Retinal pigment epithelial cell (primary cell): Measurements from ENCODE around the gene DAPK2.

Source experiments
- DNase-seq: peaks from one replicate; pipeline ENCODE4 v3.0.0-alpha.2; 2010; ENCODE audit warnings: low read depth
- H3K4me3 ChIP-seq: 2 replicates; pipeline ENCODE4 v1.5.1; 2011; ENCODE audit warnings: mild to moderate bottlenecking, low read length, control low read depth, moderate library complexity
- TF ChIP-seq, protein P1 (sequence below): conservative IDR thresholded peaks from 2 replicates; pipeline ENCODE4 v1.5.1; 2011; ENCODE audit warnings: low read depth, low read length, control low read depth, inconsistent platforms

DAPK2 gene

DNA sequence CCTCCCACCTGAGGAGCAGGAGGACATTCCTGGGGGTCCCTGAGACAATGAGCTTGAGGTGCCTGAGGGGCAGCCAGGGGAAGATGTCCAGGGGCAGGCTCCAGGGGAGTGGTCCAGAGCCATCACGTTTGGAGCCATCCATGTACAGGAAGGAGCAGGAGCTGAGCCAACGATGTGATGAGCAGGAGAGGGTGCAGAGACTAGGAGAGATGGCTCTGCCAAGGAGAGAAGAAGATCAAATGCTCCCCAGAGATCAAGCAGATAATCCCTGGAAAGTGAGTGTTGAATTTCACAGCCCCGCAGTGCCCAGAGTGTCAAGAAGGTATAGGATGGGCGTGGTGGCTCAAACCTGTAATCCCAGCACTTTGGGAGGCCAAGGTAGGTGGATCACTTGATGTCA lies 114.7 kb downstream of the DAPK2 start:
- DNase-seq: no peak
- TF ChIP-seq, protein P1, sequence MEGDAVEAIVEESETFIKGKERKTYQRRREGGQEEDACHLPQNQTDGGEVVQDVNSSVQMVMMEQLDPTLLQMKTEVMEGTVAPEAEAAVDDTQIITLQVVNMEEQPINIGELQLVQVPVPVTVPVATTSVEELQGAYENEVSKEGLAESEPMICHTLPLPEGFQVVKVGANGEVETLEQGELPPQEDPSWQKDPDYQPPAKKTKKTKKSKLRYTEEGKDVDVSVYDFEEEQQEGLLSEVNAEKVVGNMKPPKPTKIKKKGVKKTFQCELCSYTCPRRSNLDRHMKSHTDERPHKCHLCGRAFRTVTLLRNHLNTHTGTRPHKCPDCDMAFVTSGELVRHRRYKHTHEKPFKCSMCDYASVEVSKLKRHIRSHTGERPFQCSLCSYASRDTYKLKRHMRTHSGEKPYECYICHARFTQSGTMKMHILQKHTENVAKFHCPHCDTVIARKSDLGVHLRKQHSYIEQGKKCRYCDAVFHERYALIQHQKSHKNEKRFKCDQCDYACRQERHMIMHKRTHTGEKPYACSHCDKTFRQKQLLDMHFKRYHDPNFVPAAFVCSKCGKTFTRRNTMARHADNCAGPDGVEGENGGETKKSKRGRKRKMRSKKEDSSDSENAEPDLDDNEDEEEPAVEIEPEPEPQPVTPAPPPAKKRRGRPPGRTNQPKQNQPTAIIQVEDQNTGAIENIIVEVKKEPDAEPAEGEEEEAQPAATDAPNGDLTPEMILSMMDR: no peak
- no peak overlapping the region for H3K4me3 ChIP-seq

DNA sequence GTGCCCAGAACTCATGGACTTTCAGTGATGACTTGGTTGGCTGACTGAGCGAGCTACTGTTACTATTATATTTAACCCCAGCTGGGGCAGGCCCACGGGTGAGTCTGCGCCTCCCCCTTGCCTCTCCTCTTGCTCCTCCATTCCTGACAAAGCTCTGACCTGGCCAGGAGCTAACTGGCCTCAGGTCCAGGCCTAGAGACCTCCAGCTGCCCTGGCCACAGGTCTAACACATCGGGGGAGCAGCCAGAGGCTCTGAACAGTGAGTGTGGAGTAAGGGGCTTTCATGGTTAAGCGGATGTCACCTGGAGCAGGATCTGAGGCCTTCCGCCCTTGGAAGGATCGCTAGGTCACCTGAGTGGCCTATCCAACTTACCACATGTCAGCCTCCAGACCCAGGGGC lies 116.3 kb downstream of the DAPK2 start:
- H3K4me3 ChIP-seq: no peak overlapping the region
- TF ChIP-seq, protein P1: no peak
- DNase-seq: no peak

DNA sequence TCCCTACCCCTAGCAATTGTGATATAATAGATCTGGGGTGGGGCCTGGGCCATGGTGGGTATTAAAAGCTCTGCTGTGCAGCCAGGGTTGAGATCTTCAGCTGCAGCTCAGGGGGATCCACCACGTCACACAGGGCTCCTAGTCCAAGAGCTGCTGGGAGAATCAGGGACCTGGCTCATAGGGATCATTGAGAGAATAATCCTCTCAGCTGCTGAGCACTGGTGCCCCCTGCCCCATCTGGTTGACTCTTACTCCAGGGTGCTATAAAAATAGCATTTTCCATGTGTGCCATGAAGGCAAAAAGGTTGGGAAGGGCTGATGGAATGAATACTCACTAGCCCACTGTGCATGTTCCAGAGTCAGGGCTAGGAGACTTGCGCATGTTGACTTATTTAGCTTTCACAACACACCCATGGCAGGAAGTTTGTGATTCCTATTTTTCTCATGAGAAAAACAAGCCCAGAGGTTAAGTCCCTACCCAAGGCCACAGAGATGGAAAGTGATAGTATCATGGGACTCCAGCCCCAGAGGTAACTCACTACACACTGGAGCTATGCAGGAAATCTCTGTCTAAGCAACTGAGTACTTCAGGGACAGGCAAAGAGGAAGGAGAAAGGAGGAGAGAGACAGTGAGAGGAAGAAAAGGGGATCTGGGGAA lies 118.0 kb downstream of the DAPK2 start:
- H3K4me3 ChIP-seq: no peak overlapping the region
- no peak for DNase-seq
- TF ChIP-seq, protein P1: no peak

DNA sequence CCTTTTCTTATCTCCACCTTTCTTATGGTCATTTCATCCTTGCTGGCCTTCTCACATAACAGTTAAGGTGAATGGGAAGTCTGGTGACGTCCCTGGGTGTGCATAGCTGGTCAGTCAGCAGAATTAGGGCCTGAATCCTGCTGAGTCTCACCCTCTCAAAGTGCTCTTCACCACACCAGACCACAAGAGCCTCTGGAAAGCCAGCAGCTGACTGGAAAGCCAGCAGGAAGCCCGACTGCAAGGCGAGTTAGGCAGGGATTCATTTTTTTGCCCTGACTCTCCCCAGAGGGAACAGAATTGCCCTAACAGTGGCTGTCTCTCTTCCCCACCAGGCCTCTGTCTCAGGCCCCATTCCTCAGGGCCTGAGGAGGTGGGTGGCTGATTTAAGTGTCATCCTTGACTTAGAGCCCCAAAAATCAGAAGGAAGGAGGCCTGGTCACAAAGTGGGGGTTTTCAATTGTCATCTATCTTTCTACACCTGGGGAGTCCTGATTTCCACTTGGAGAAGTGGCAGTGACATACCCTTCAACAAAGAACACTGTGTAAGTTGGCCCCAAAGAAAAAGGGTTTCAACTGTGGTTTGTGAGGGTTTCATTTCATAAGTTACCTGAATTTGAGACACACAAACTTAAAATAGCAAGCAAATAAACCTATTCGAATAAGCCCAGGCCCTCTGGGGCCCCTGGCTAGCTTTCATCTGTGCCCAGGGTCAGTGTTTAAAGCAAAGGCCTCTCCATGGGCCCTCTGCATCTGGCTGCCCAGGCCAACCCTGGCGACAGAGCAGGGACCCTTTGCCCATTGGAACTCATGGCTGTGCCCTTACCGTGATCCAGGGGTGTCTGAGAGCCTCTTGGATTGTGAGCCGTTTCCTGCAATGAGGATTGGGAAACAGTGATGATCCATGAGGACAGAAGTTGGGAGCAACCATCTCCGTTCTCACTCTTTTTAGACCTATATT lies 122.0 kb downstream of the DAPK2 start:
- no peak overlapping the region for H3K4me3 ChIP-seq
- TF ChIP-seq, protein P1: no peak
- no peak for DNase-seq

DNA sequence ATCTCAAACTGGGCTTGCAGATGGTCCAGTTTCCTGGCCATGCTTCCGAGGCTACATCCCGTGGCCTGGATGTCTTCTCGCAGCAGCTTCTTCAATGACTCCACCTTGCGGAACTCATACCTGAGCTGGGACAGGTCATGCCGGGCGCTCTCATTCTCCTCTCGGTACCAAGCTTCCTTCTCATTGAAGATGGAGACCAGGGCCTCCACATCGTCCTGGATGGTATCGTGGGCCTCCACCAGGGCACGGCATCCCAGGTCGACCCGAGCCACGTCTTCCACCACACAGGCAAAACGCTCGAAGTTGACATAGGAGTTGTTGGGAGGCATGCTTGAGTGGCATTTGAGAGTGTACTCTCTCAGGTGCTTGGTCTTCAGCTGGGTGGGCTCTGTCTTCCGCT lies 123.4 kb downstream of the DAPK2 start:
- no peak overlapping the region for H3K4me3 ChIP-seq
- TF ChIP-seq, protein P1: no peak
- no peak for DNase-seq

DNA sequence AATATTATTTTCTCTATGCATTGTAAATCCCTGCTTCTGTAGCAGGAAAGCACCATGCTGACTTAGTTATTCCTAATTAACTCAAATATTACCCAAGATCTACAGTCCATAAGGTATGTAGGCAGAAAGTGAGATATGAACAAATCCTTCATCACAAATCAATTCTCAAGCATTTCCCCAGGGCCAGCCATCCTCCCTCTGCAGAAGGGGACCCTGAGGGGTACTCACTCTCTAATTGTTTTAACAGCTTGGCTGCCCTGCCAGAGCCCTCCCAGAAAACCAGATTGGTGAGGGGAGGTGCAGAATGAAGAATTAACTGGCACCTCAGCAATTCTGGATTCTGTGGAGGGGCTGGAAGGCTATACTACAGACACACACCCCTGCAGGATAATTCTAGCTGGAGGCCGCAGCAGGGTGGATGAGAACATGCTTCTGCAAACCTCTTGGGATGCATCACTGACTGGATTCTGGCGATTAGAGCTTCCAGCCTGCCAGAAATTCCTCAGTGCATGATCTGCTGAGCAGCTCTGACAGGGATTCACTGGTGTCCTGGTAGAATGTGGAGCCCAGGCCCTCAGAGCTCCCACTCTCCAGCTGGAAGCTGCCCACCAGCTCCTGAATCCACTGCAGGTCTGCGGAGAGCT lies 123.9 kb downstream of the DAPK2 start:
- no peak for DNase-seq
- TF ChIP-seq, protein P1: no peak
- no peak overlapping the region for H3K4me3 ChIP-seq
